Liver (tissue), 3 donors: ENCODE measurements around the gene CST8.

Experiments
- ATF3 ChIP-seq: IDR thresholded peaks from 2 replicates; pipeline ENCODE4 v1.6.1; 2016; ENCODE audit warnings: antibody characterized with exemption
- CTCF ChIP-seq: fragments of 150-350 bp; IDR thresholded peaks from 2 replicates; pipeline ENCODE4 v1.5.1; 2017; ENCODE audit warnings: improper control_type of control experiment, low read depth, low read length; ENCODE audit not compliant: missing input control
- EGR1 ChIP-seq, 2 donors: IDR thresholded peaks; 2 replicates each; pipeline ENCODE4 v1.6.1; 2016 to 2018; ENCODE audit warnings: antibody characterized with exemption in 2 of 2, low read depth in 2 of 2
- FOXA1 ChIP-seq: IDR thresholded peaks from 2 replicates; pipeline ENCODE4 v1.6.1; 2016; ENCODE audit warnings: antibody characterized with exemption
- FOXA2 ChIP-seq: IDR thresholded peaks from 2 replicates; pipeline ENCODE4 v1.6.1; 2016; ENCODE audit warnings: antibody characterized with exemption
- GABPA ChIP-seq, 2 donors: IDR thresholded peaks in 1 of 2; conservative IDR thresholded peaks in 1 of 2; 2 replicates each; pipeline ENCODE4 v1.6.1; 2016; ENCODE audit warnings: antibody characterized with exemption in 2 of 2, mild to moderate bottlenecking in 1 of 2, moderate library complexity in 1 of 2
- HNF4G ChIP-seq: IDR thresholded peaks from 2 replicates; pipeline ENCODE4 v1.6.1; 2016; ENCODE audit warnings: antibody characterized with exemption
- MAX ChIP-seq: IDR thresholded peaks from 2 replicates; pipeline ENCODE4 v1.6.1; 2016; ENCODE audit warnings: antibody characterized with exemption
- RAD21 ChIP-seq, 2 donors: IDR thresholded peaks; 2 replicates each; pipeline ENCODE4 v1.6.1; 2016; ENCODE audit warnings: antibody characterized with exemption in 2 of 2, mild to moderate bottlenecking in 2 of 2
- REST ChIP-seq: IDR thresholded peaks from 2 replicates; pipeline ENCODE4 v1.6.1; 2016; ENCODE audit warnings: antibody characterized with exemption, mild to moderate bottlenecking
- SP1 ChIP-seq: IDR thresholded peaks from 2 replicates; pipeline ENCODE4 v1.6.1; 2018; ENCODE audit warnings: antibody characterized with exemption, mild to moderate bottlenecking
- YY1 ChIP-seq: IDR thresholded peaks from 2 replicates; pipeline ENCODE4 v1.6.1; 2016; ENCODE audit warnings: antibody characterized with exemption, mild to moderate bottlenecking
- ZBTB33 ChIP-seq: IDR thresholded peaks from 2 replicates; pipeline ENCODE4 v1.6.1; 2016; ENCODE audit warnings: antibody characterized with exemption
- donor health status: healthy.
- donor health status: healthy.

GRCh38 chr20:23517719-23518118, 26.8 kb downstream of the CST8 start:
- TF ChIP-seq CTCF (no peak), ZBTB33 (no peak), ATF3 (no peak), MAX (no peak), REST (no peak), HNF4G (no peak), EGR1 (IDR thresholded peaks at IDR 0.05; ENCODE audit: low read depth in 2 of 2) (no peak), RAD21 (IDR thresholded peaks at IDR 0.05) (no peak), GABPA (IDR thresholded peaks at IDR 0.05 in 1 of 2, conservative IDR thresholded peaks at IDR 0.05 in 1 of 2) (no peak), FOXA2 (no peak), YY1 (no peak), SP1 (no peak), FOXA1 (no peak)
